ENCODE results near the gene ECD.

DNA sequence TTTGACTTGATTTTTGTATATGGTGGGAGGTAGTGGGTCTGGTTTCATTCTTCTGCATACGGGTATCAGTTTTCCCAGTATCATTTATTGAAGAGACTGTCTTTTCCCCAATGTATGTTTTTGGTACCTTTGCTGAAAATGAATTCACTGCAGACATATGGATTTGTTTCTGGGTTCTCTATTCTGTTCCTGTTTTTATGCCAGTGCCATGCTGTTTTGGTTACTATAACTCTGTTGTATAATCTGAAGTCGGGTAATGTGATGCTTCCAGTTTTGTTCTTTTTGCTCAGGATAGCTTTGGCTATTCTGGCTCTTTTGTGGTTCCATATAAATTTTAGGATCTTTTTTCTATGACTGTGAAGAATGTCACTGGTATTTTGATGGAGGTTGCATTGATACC lies 836 bp downstream of the ECD start:
- TF ChIP-seq, protein P1, sequence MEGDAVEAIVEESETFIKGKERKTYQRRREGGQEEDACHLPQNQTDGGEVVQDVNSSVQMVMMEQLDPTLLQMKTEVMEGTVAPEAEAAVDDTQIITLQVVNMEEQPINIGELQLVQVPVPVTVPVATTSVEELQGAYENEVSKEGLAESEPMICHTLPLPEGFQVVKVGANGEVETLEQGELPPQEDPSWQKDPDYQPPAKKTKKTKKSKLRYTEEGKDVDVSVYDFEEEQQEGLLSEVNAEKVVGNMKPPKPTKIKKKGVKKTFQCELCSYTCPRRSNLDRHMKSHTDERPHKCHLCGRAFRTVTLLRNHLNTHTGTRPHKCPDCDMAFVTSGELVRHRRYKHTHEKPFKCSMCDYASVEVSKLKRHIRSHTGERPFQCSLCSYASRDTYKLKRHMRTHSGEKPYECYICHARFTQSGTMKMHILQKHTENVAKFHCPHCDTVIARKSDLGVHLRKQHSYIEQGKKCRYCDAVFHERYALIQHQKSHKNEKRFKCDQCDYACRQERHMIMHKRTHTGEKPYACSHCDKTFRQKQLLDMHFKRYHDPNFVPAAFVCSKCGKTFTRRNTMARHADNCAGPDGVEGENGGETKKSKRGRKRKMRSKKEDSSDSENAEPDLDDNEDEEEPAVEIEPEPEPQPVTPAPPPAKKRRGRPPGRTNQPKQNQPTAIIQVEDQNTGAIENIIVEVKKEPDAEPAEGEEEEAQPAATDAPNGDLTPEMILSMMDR (IDR thresholded peaks at IDR 0.05; ENCODE audit: low read length), result no peak
- TF ChIP-seq EZH2 (optimal IDR thresholded peaks at IDR 0.05; ENCODE audit: low read depth, low read length), result no peak
- TF ChIP-seq EZH2phosphoT487 (IDR thresholded peaks at IDR 0.05; ENCODE audit: low read length), result no peak

Data from MM.1S (cell line).